H1 (cell line): ENCODE measurements around the gene LRRC18. TPM values are rescaled to one million over a fixed set of nuclear protein-coding genes. Genes with fewer than 3 reads are reported as not detected.
A peak's percentile ranks its signal among the peaks of the same experiment; 100 is the strongest.

Source experiments
- CTCF ChIA-PET: fragments of 300-600 bp; sonication (Branson Sonifier 250); formaldehyde crosslinking; loops from one replicate; lab custom pipeline; 2021; ENCODE audit not compliant: partially characterized antibody; lab: Charles Lee
- POLR2A ChIA-PET: fragments of 300-600 bp; sonication (Branson Sonifier 250); formaldehyde crosslinking; loops from one replicate; lab custom pipeline; 2021; ENCODE audit warnings: inconsistent platforms; ENCODE audit not compliant: partially characterized antibody; lab: Charles Lee
- DNase-seq, 2 experiments: peaks; one replicate each; pipeline versions ENCODE4 v3.0.0 to v3.0.0-alpha.2; 2010 to 2022; ENCODE audit warnings: low spot score in 2 of 2, low read depth in 1 of 2, mixed read lengths in 1 of 2
- FAIRE-seq: peaks from 2 replicates; lab custom pipeline; 2011; peaks lifted over from hg19 to GRCh38; lab: Jason Lieb, UNC
- H2AFZ ChIP-seq: 2 replicates; pipeline ENCODE4 v1.8.1; 2012; ENCODE audit warnings: low read length, inconsistent platforms
- H2AK5ac ChIP-seq: 2 replicates; pipeline ENCODE4 v1.6.1; 2013; ENCODE audit warnings: low read depth, low read length
- H2BK120ac ChIP-seq: replicated peaks from 2 replicates; pipeline ENCODE3; 2013; ENCODE audit warnings: low read depth, low read length, inconsistent platforms
- H2BK12ac ChIP-seq: 2 replicates; pipeline ENCODE4 v1.6.1; 2013; ENCODE audit warnings: low read depth, low read length
- H2BK15ac ChIP-seq: 2 replicates; pipeline ENCODE4 v1.6.1; 2013; ENCODE audit warnings: low read length
- H2BK20ac ChIP-seq: 2 replicates; pipeline ENCODE4 v1.6.1; 2013; ENCODE audit warnings: low read length
- H2BK5ac ChIP-seq: 2 replicates; pipeline ENCODE4 v1.6.1; 2013; ENCODE audit warnings: low read depth, low read length
- H3K14ac ChIP-seq: 2 replicates; pipeline ENCODE4 v1.6.1; 2013; ENCODE audit warnings: inconsistent platforms; ENCODE audit not compliant: insufficient read length
- H3K18ac ChIP-seq: 2 replicates; pipeline ENCODE4 v1.6.1; 2013; ENCODE audit warnings: low read length; ENCODE audit errors: extremely low read depth
- H3K23ac ChIP-seq: 2 replicates; pipeline ENCODE4 v1.6.1; 2013; ENCODE audit warnings: inconsistent platforms; ENCODE audit not compliant: insufficient read length
- H3K23me2 ChIP-seq: 2 replicates; pipeline ENCODE4 v1.6.1; 2013; ENCODE audit warnings: low read depth, low read length
- H3K27ac ChIP-seq: 2 replicates; pipeline ENCODE4 v1.6.1; 2011; ENCODE audit warnings: low read depth, low read length, inconsistent platforms
- H3K27me3 ChIP-seq, 4 experiments: replicated peaks in 1 of 4; 1 replicate in 1 of 4; 2 replicates in 3 of 4; pipeline versions ENCODE4 v1.6.1 to v1.8.1; 2011 to 2013; ENCODE audit warnings: low read length in 3 of 4, mild to moderate bottlenecking in 3 of 4, inconsistent platforms in 2 of 4, mixed read lengths in 2 of 4, moderate library complexity in 1 of 4; ENCODE audit not compliant: control insufficient read depth in 3 of 4, insufficient read depth in 3 of 4; ENCODE audit errors: extremely low read depth in 1 of 4
- H3K36me3 ChIP-seq, 4 experiments: 2 replicates each; pipeline versions ENCODE4 v1.6.1 to v1.8.1; 2011 to 2013; ENCODE audit warnings: mild to moderate bottlenecking in 4 of 4, low read length in 3 of 4, moderate library complexity in 2 of 4, control low read depth in 1 of 4, inconsistent platforms in 1 of 4; ENCODE audit not compliant: insufficient read depth in 4 of 4, control insufficient read depth in 2 of 4
- H3K4ac ChIP-seq: replicated peaks from 2 replicates; pipeline ENCODE3; 2013; ENCODE audit warnings: low read length, low read depth, mixed read lengths, inconsistent platforms; ENCODE audit not compliant: insufficient read length
- H3K4me1 ChIP-seq, 4 experiments: replicated peaks in 1 of 4; 1 replicate in 1 of 4; 2 replicates in 3 of 4; pipeline versions ENCODE4 v1.6.1 to v1.8.1; 2011 to 2013; ENCODE audit warnings: low read length in 3 of 4, inconsistent platforms in 2 of 4, mixed read lengths in 1 of 4; ENCODE audit not compliant: insufficient read depth in 4 of 4, control insufficient read depth in 3 of 4
- H3K4me2 ChIP-seq, 2 experiments: 2 replicates each; pipeline versions ENCODE4 v1.6.1 to v1.8.1; 2011 to 2013; ENCODE audit warnings: low read depth in 2 of 2, low read length in 2 of 2, control low read depth in 1 of 2, inconsistent platforms in 1 of 2, mild to moderate bottlenecking in 1 of 2; ENCODE audit not compliant: insufficient read depth in 1 of 2
- H3K4me3 ChIP-seq, 4 experiments: fragments of 200-600, 300-600 bp in 1 of 4; sonication (generic), shearing (Covaris generic), sonication (Bioruptor Twin) in 1 of 4; 2 replicates each; pipeline versions ENCODE4 v1.5.1 to v1.8.1; 2011 to 2016; ENCODE audit warnings: low read length in 4 of 4, low read depth in 3 of 4, control low read depth in 2 of 4, inconsistent platforms in 2 of 4, mild to moderate bottlenecking in 2 of 4, mixed read lengths in 1 of 4, moderate library complexity in 1 of 4; ENCODE audit not compliant: insufficient read depth in 2 of 4; ENCODE audit errors: extremely low read depth in 1 of 4
- H3K56ac ChIP-seq: replicated peaks from 2 replicates; pipeline ENCODE3; 2013; ENCODE audit warnings: low read depth, mild to moderate bottlenecking, mixed read lengths, low read length, inconsistent platforms; ENCODE audit not compliant: insufficient read length
- H3K79me1 ChIP-seq: 2 replicates; pipeline ENCODE4 v1.6.1; 2013; ENCODE audit warnings: low read depth, low read length, control low read depth
- H3K79me2 ChIP-seq, 2 experiments: 2 replicates each; pipeline versions ENCODE4 v1.6.1 to v1.8.1; 2012 to 2013; ENCODE audit warnings: low read length in 2 of 2, mild to moderate bottlenecking in 2 of 2, inconsistent platforms in 1 of 2; ENCODE audit not compliant: insufficient read depth in 2 of 2, control insufficient read depth in 1 of 2
- H3K9ac ChIP-seq, 4 experiments: replicated peaks in 1 of 4; 1 replicate in 1 of 4; 2 replicates in 3 of 4; pipeline versions ENCODE4 v1.6.1 to v1.8.1; 2011 to 2013; ENCODE audit warnings: low read depth in 3 of 4, low read length in 3 of 4, control low read depth in 2 of 4, mild to moderate bottlenecking in 2 of 4, moderate library complexity in 2 of 4, inconsistent platforms in 1 of 4; ENCODE audit errors: extremely low read depth in 1 of 4
- H3K9me3 ChIP-seq, 2 experiments: 2 replicates each; pipeline versions ENCODE4 v1.6.1 to v1.8.1; 2012 to 2013; ENCODE audit warnings: mild to moderate bottlenecking in 2 of 2, moderate library complexity in 2 of 2, control low read depth in 1 of 2, inconsistent platforms in 1 of 2, low read depth in 1 of 2, low read length in 1 of 2, mixed read lengths in 1 of 2; ENCODE audit not compliant: insufficient read depth in 2 of 2
- H4K20me1 ChIP-seq, 2 experiments: replicated peaks in 1 of 2; 2 replicates each; pipeline versions ENCODE3 to v1.8.1; 2011 to 2013; ENCODE audit warnings: inconsistent platforms in 2 of 2, low read length in 2 of 2, mild to moderate bottlenecking in 1 of 2; ENCODE audit not compliant: insufficient read depth in 2 of 2, control insufficient read depth in 1 of 2
- H4K5ac ChIP-seq: 2 replicates; pipeline ENCODE4 v1.6.1; 2013; ENCODE audit warnings: low read length, low read depth, mixed read lengths, inconsistent platforms; ENCODE audit not compliant: insufficient read length
- H4K8ac ChIP-seq: 2 replicates; pipeline ENCODE4 v1.8.0; 2013; ENCODE audit warnings: mild to moderate bottlenecking, moderate library complexity, low read length, inconsistent platforms; ENCODE audit not compliant: insufficient read depth; ENCODE audit errors: extremely low read depth
- H4K91ac ChIP-seq: replicated peaks from 2 replicates; pipeline ENCODE3; 2013; ENCODE audit warnings: low read length, mixed read lengths, inconsistent platforms; ENCODE audit not compliant: insufficient read length
- CEBPB ChIP-seq: IDR thresholded peaks from 2 replicates; pipeline ENCODE4 v1.6.1; 2012; ENCODE audit warnings: low read depth, low read length
- EZH2 ChIP-seq: fragments of 200-600 bp; sonication (generic); IDR thresholded peaks from 2 replicates; pipeline ENCODE4 v1.7.1; 2012; ENCODE audit warnings: low read depth, mild to moderate bottlenecking, moderate library complexity, low read length, inconsistent platforms; ENCODE audit not compliant: severe bottlenecking
- RAD21 ChIP-seq, 2 experiments: IDR thresholded peaks in 1 of 2; conservative IDR thresholded peaks in 1 of 2; 2 replicates each; pipeline ENCODE4 v1.6.1; 2011; ENCODE audit warnings: low read depth in 2 of 2, low read length in 2 of 2, improper control_type of control experiment in 1 of 2, inconsistent platforms in 1 of 2, mild to moderate bottlenecking in 1 of 2, moderate library complexity in 1 of 2
- WGBS, 2 experiments: shearing (Covaris generic) in 1 of 2; methylation state at CpG; one replicate each; pipeline versions ENCODE4 v1.1.6 to v1.1.7; 2013 to 2015; ENCODE audit warnings: low lambda C conversion rate in 2 of 2, mixed read lengths in 2 of 2, inconsistent platforms in 1 of 2, low coverage in 1 of 2, missing lambda C conversion rate in 1 of 2; ENCODE audit not compliant: insufficient replicate concordance in 2 of 2, insufficient coverage in 1 of 2, insufficient read length in 1 of 2; ENCODE audit errors: extremely low coverage in 1 of 2, missing lambda C conversion rate in 1 of 2; 5-methylcytosine and 5-hydroxymethylcytosine counted together
- polyA plus RNA-seq, 7 experiments: library from polyadenylated mRNA; depleted of rRNA in 3 of 7; stranded (reverse) in 5 of 7; unstranded in 2 of 7; fragments of >200 nt in 5 of 7; fragments of 200-250 nt in 2 of 7; gene quantifications; 1 replicate in 5 of 7; 2 replicates in 1 of 7; 4 replicates in 1 of 7; pipeline versions ENCODE4 v1.2.1 to v1.2.3, GENCODE V29; 2011 to 2013; ENCODE audit warnings: missing spikeins in 2 of 7, mixed read lengths in 2 of 7
- total RNA-seq: library from RNA; stranded (reverse); fragmentation: NEBNext Ultra II Directional; extraction: Animal tissue kit (Norgen Biotek cat#: 25700); gene quantifications from 2 replicates; pipeline ENCODE4 v1.2.1, GENCODE V29; 2021

Gene LRRC18
- total and polyA plus RNA-seq, 2 of the 8 experiments (the other 6 are each of a cell fraction or from before 2014, with no cell fraction given), result not detected

- CTCF ChIA-PET, result interaction anchor here (0.7 to 1.5 kb wide), 2 partner anchors 9 to 16 kb away, joined by 3 to 7 read pairs; no protein-coding TSS in a partner anchor
- Histone ChIP-seq H3K23ac (no peak overlapping the region), H3K79me2 (no peaks in the 10 kb centered on the region), H2BK12ac (no peak overlapping the region), H3K4me2 (no peak overlapping the region), H2BK120ac (no peak overlapping the region), H3K18ac (no peak overlapping the region), H4K8ac (no peak overlapping the region), H3K36me3 (no peaks in the 10 kb centered on the region), H4K5ac (no peak overlapping the region), H3K56ac (no peak overlapping the region)
- FAIRE-seq, result no peak
- TF ChIP-seq CEBPB (no peak), RAD21 (IDR thresholded peaks at IDR 0.05 in 1 of 2, conservative IDR thresholded peaks at IDR 0.05 in 1 of 2; ENCODE audit: low read depth in 2 of 2, low read length in 2 of 2) (no peak), EZH2 (no peak)
- TF ChIP-seq, all 59 proteins: peak for 0
- H3K9ac ChIP-seq, result no peak overlapping the region
- WGBS, 2 experiments, result 92% methylated on average over 5 of the region's 5 CpGs; no CpG with 5 or more reads in 1 of the 2 experiments
- H2BK5ac ChIP-seq, result no peak overlapping the region
- POLR2A ChIA-PET, result no interaction called here
- no peaks in the 10 kb centered on the region for H4K20me1 ChIP-seq
- H3K27me3 ChIP-seq, result no peaks in the 10 kb centered on the region; a peak in 1 of 7 replicates
- no peak overlapping the region for H3K4ac ChIP-seq
- H3K14ac ChIP-seq, result no peak overlapping the region
- no peak overlapping the region for H3K4me3 ChIP-seq
- DNase-seq, result peak in 1 of 2 experiments; percentile 1
- no peak overlapping the region for H2BK15ac ChIP-seq
- no peaks in the 10 kb centered on the region for H3K79me1 ChIP-seq
- H2BK20ac ChIP-seq, result no peak overlapping the region
- no peaks in the 10 kb centered on the region for H3K4me1 ChIP-seq
- H3K27ac ChIP-seq, result no peak overlapping the region
- no peak overlapping the region for H2AFZ ChIP-seq
- H2AK5ac ChIP-seq, result no peak overlapping the region
- H3K23me2 ChIP-seq, result no peaks in the 10 kb centered on the region; the same call in 1 of the 2 replicates
- no peaks in the 10 kb centered on the region for H3K9me3 ChIP-seq
- no peak overlapping the region for H4K91ac ChIP-seq
Measured at GRCh38 chr10:48901319-48901718, 38.3 kb downstream of the LRRC18 start.
